Upper lobe of left lung (tissue), 6 donors: ENCODE measurements around the gene OPRD1. TPM values are rescaled to one million over a fixed set of nuclear protein-coding genes. Genes with fewer than 3 reads are reported as not detected.

ENCODE experiments used
- ATAC-seq, 2 donors: fragments of 200-7000 bp; cut with Tn5 transposase; one replicate each; pipeline ENCODE4 v1.9.1; 2022; ENCODE audit warnings: mild to moderate bottlenecking in 2 of 2, moderate library complexity in 2 of 2; ENCODE audit not compliant: low FRiP score in 2 of 2
- DNase-seq, 2 donors: peaks; one replicate each; pipeline ENCODE4 v3.0.0-alpha.2; 2019 to 2020
- H3K27ac ChIP-seq, 4 donors: fragments of 200-600 bp; sonication (generic); one replicate each; pipeline ENCODE4 v1.5.1; 2016 to 2019
- H3K27me3 ChIP-seq, 4 donors: fragments of 200-600 bp; sonication (generic); one replicate each; pipeline ENCODE4 v1.5.1; 2017 to 2019
- H3K36me3 ChIP-seq, 4 donors: fragments of 200-600 bp; sonication (generic); one replicate each; pipeline ENCODE4 v1.5.1; 2016 to 2019
- H3K4me1 ChIP-seq, 4 donors: fragments of 200-600 bp; sonication (generic); one replicate each; pipeline ENCODE4 v1.5.1; 2018 to 2019
- H3K4me3 ChIP-seq, 4 donors: fragments of 200-600 bp; sonication (generic); one replicate each; pipeline ENCODE4 v1.5.1; 2017 to 2019; ENCODE audit warnings: mild to moderate bottlenecking in 2 of 4, moderate library complexity in 1 of 4
- H3K9me3 ChIP-seq, 4 donors: fragments of 200-600 bp; sonication (generic); one replicate each; pipeline ENCODE4 v1.5.1; 2018 to 2019
- EP300 ChIP-seq, 4 donors: sonication (generic); formaldehyde crosslinking; IDR thresholded peaks; one replicate each; pipeline ENCODE4 v1.5.1; 2017; ENCODE audit warnings: antibody characterized with exemption in 4 of 4, control low read depth in 2 of 4
- POLR2A ChIP-seq, 4 donors: fragments of 450-650 bp; IDR thresholded peaks; one replicate each; pipeline ENCODE4 v1.5.1; 2016 to 2017; ENCODE audit warnings: antibody characterized with exemption in 4 of 4, mild to moderate bottlenecking in 2 of 4
- POLR2AphosphoS5 ChIP-seq, 2 donors: sonication (generic); formaldehyde crosslinking; IDR thresholded peaks; one replicate each; pipeline ENCODE4 v1.5.1; 2017; ENCODE audit warnings: antibody characterized with exemption in 2 of 2
- WGBS, 2 donors: methylation state at CpG; one replicate each; pipeline ENCODE4 v1.1.5; 2017 to 2018; 5-methylcytosine and 5-hydroxymethylcytosine counted together
- total RNA-seq, 6 donors: library from RNA; depleted of rRNA in 4 of 6; stranded (reverse); fragments of >200 nt in 4 of 6; gene quantifications; one replicate each; pipeline versions ENCODE4 v1.1.0 to v1.2.1, GENCODE V29; 2016 to 2021
- TF ChIP-seq, protein P1 (sequence below), 6 experiments: fragments of 450-650 bp in 4 of 6; fragments of 200-600 bp in 2 of 6; sonication (generic) in 2 of 6; IDR thresholded peaks; one replicate each; pipeline ENCODE4 v1.5.1; 2016 to 2019; ENCODE audit warnings: antibody characterized with exemption in 6 of 6
- donor health status: DM: no; HTN: no; CAD: no; lungs with moderate emphysema.
- donor health status: DM: no; HTN: yes; CAD: no; lungs with severe emphysema.

OPRD1 gene
- total RNA-seq, 6 donors from 2014 or later, result not detected

DNA sequence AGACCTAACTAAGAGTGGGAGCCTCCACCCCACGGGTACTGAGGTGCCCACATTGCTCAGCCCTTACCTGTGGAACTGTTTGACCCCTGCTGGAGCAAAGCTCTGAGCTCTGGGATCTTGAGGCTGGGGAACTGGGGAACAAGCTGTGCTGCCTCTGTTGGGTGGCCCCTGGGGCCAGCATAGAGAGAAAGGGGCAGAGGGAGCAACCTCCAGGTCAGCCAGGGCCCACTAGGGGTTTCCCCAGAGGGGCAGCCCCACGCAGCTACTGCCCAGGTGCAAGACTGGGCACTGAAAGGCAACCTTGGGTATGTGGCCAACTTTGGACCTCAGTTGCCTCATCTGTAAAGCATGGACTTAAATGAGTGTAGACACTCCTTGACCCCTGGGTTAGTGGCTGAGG lies 78.9 kb downstream of the OPRD1 start:
- Histone ChIP-seq H3K9me3 (no peaks in the 10 kb centered on the region), H3K4me1 (peaks cover 12 to 34% (median 18%) of the 10 kb centered on the region in 4 donors), H3K27ac (no peak overlapping the region), H3K36me3 (peaks cover 0 to 8% (median 3%) of the 10 kb centered on the region in 4 donors), H3K27me3 (no peaks in the 10 kb centered on the region), H3K4me3 (no peak overlapping the region)
- DNase-seq (no peak), ATAC-seq (no peak)
- WGBS, 2 donors, result 80 to 100% methylated on average over 1 to 2 of the region's 2 CpGs
- no peak for TF ChIP-seq EP300 (IDR thresholded peaks at IDR 0.05)
- TF ChIP-seq POLR2A (IDR thresholded peaks at IDR 0.05), result no peak
- TF ChIP-seq, protein P1, sequence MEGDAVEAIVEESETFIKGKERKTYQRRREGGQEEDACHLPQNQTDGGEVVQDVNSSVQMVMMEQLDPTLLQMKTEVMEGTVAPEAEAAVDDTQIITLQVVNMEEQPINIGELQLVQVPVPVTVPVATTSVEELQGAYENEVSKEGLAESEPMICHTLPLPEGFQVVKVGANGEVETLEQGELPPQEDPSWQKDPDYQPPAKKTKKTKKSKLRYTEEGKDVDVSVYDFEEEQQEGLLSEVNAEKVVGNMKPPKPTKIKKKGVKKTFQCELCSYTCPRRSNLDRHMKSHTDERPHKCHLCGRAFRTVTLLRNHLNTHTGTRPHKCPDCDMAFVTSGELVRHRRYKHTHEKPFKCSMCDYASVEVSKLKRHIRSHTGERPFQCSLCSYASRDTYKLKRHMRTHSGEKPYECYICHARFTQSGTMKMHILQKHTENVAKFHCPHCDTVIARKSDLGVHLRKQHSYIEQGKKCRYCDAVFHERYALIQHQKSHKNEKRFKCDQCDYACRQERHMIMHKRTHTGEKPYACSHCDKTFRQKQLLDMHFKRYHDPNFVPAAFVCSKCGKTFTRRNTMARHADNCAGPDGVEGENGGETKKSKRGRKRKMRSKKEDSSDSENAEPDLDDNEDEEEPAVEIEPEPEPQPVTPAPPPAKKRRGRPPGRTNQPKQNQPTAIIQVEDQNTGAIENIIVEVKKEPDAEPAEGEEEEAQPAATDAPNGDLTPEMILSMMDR (IDR thresholded peaks at IDR 0.05), result no peak
- TF ChIP-seq POLR2AphosphoS5 (IDR thresholded peaks at IDR 0.05), result no peak

DNA sequence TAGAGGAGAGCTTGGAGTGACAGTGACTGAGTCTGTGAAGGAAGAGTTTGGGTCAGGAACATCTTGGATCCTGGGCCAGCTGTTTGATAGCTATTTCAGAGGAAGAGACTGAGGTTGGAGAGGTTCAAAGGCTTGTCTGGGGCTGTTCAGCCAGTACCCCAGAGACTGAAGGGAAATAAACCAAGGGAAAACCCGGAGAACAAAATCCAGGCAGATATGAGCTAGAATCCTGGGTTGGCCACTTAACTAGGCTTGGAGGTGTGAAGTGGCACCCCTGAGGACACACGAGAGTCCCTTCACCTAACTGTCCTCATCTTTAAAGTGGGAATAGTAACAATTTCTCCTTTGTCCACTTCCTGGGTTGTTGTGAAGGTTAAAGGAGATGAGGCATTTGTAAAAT lies 79.3 kb downstream of the OPRD1 start:
- 60 to 85% methylated on average over 2 of the region's 2 CpGs for WGBS, 2 donors
- no peak for DNase-seq
- Histone ChIP-seq H3K27ac (no peak overlapping the region), H3K9me3 (no peaks in the 10 kb centered on the region), H3K27me3 (no peaks in the 10 kb centered on the region), H3K4me3 (no peak overlapping the region), H3K36me3 (peaks cover 0 to 8% (median 3%) of the 10 kb centered on the region in 4 donors), H3K4me1 (peaks cover 7 to 34% (median 13%) of the 10 kb centered on the region in 4 donors)
- TF ChIP-seq, protein P1 (IDR thresholded peaks at IDR 0.05), result no peak
- TF ChIP-seq EP300 (IDR thresholded peaks at IDR 0.05) (no peak), POLR2AphosphoS5 (IDR thresholded peaks at IDR 0.05) (no peak), POLR2A (IDR thresholded peaks at IDR 0.05) (no peak)
- no peak for ATAC-seq

GRCh38 chr1:28893403-28894102 lies 81.6 kb downstream of the OPRD1 start:
- H3K27me3 ChIP-seq, result no peaks in the 10 kb centered on the region
- H3K4me3 ChIP-seq, result no peak overlapping the region

GRCh38 chr1:28894785-28895184 lies 82.8 kb downstream of the OPRD1 start:
- DNase-seq (no peak), ATAC-seq (no peak)

More at GRCh38 chr1:28893403-28894102, 81.6 kb downstream of the OPRD1 start:
- peaks cover 0 to 8% (median 3%) of the 10 kb centered on the region in 4 donors for H3K36me3 ChIP-seq
- peaks cover 9 to 41% (median 12%) of the 10 kb centered on the region in 4 donors for H3K4me1 ChIP-seq
- H3K27ac ChIP-seq, result no peak overlapping the region
- no peak for TF ChIP-seq POLR2AphosphoS5 (IDR thresholded peaks at IDR 0.05)
- TF ChIP-seq, protein P1 (IDR thresholded peaks at IDR 0.05), result peak in 1 of 6 experiments; percentile 7
- DNase-seq (no peak), ATAC-seq (no peak)
- WGBS, 2 donors, result 79 to 85% methylated on average over 8 of the region's 8 CpGs
- no peaks in the 10 kb centered on the region for H3K9me3 ChIP-seq

DNA sequence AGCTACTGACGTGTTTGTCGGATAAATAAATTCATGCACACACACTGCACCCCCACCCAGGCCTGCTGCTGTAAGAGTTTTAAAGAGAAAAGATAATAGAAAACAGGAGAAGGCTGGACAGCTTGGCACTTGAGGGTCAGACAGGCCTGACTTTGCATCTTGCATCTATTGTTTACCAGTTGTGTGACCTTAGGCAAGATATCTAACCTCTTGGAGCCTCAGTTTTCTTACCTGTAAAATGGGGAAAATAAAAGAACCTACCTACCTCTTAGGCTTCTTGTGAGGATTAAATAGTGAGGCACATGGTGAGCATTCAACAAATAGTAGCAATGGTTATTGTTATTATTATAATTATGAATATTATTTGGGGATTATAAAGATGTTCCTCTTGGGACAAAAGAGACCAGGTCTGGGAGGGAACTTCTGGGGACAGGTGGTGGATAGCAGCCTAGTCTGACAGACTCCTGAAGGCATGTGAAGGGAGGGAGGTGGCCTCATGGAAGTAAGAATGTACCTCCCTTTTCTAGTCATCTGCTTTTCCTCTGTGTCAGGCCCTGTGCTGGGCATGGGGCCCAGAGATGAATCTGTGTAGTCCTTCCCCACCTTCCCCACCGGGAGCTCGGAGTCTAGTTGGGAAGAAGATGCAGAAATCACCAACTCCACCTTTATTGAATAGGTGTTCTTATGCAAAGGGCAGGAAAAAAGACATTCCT lies 84.1 kb downstream of the OPRD1 start:
- ATAC-seq, result no peak
- 73 to 74% methylated on average over 4 of the region's 4 CpGs for WGBS, 2 donors
- H3K27me3 ChIP-seq, result no peaks in the 10 kb centered on the region
- peak overlapping the region in 1 of 4 donors; percentile 42 for H3K27ac ChIP-seq
- TF ChIP-seq POLR2AphosphoS5 (IDR thresholded peaks at IDR 0.05) (no peak), POLR2A (IDR thresholded peaks at IDR 0.05) (no peak), EP300 (IDR thresholded peaks at IDR 0.05) (no peak)
- TF ChIP-seq, protein P1 (IDR thresholded peaks at IDR 0.05), result no peak
- H3K4me3 ChIP-seq, result no peak overlapping the region
- peaks cover 20 to 43% (median 23%) of the 10 kb centered on the region in 4 donors for H3K4me1 ChIP-seq
- H3K36me3 ChIP-seq, result peaks cover 0 to 8% (median 3%) of the 10 kb centered on the region in 4 donors
- no peaks in the 10 kb centered on the region for H3K9me3 ChIP-seq
- no peak for DNase-seq

More at GRCh38 chr1:28894785-28895184, 82.8 kb downstream of the OPRD1 start:
- H3K4me1 ChIP-seq, result peaks cover 20 to 45% (median 22%) of the 10 kb centered on the region in 4 donors
- WGBS, 2 donors, result 56 to 61% methylated on average over 2 of the region's 2 CpGs
- TF ChIP-seq EP300 (IDR thresholded peaks at IDR 0.05) (no peak), POLR2AphosphoS5 (IDR thresholded peaks at IDR 0.05) (no peak)
- H3K4me3 ChIP-seq, result no peak overlapping the region
- no peaks in the 10 kb centered on the region for H3K27me3 ChIP-seq
- no peaks in the 10 kb centered on the region for H3K9me3 ChIP-seq
- H3K36me3 ChIP-seq, result peaks cover 0 to 8% (median 3%) of the 10 kb centered on the region in 4 donors
- H3K27ac ChIP-seq, result peak overlapping the region in 1 of 4 donors; percentile 34
